Hematopoietic multipotent progenitor cell treated with erythropoietin and hydrocortisone succinate and interleukin-3 and kit ligand, for 8 days (in vitro differentiated cells): ENCODE measurements around the gene LRRC51.

Experiments used
- DNase-seq: peaks from one replicate; pipeline ENCODE4 v3.0.0-alpha.2; 2015

The LRRC51 gene

DNA sequence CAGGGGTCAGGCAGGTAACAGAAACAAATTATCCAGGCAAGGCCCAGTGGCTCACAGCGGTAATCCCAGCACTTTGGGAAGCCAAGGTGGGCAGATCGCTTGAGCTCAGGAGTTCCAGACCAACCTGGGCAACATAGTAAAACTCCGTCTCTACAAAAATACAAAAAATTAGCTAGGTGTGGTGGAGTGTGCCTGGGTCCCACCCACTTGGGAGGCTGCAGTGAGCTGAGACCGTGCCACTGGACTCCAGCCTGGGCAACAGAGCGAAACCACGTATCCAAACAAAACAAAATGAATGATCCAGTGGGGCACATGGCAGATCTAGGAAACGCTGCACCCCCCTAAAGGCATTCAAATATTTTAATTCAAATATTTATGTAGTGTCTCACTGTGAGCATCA is 10.2 kb upstream of the LRRC51 start:
- no peak for DNase-seq

GRCh38 chr11:72072348-72072747 is 8.3 kb upstream of the LRRC51 start:
- DNase-seq = no peak

- peak; percentile 65 for DNase-seq
Measured at GRCh38 chr11:72075109-72075508, 5.5 kb upstream of the LRRC51 start.

DNA sequence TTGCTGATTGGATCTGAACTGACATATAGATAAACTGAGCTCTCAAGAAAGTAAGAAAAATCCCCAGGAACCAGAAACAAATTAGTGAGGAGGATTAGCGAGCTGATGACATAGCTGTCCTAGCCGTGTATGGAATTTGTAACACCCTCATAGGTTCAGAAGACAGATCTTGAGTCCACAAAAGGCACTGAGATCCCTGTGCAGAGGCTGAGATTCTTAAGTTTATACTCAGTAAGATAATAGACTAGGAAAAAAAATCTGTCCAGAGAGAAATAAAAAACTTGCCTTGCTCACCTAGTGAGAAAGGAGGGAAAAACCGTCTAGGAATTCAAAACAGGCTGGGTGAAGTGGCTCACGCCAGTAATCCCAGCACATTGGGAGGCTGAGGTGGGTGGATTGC is 4.9 kb upstream of the LRRC51 start:
- DNase-seq = no peak

DNA sequence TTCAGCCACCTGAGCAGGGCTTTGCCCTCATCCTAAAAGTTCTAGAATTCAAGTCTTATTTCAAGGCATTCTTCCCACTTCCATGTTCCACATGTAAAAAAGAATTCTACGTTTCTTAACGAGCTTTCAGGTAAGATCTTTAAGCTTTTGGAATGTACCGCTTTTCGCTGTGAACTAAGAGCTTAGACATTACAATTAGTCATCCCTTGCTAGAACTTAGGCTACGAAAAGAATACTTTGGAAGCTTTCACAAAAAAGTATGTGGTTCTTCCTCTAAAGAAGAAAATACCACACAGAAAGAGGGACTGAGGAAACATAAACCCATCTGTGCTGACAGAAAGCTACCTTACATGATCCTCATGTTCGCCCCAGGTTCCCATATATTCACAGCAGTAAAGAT is 2.2 kb upstream of the LRRC51 start:
- DNase-seq = no peak

DNA sequence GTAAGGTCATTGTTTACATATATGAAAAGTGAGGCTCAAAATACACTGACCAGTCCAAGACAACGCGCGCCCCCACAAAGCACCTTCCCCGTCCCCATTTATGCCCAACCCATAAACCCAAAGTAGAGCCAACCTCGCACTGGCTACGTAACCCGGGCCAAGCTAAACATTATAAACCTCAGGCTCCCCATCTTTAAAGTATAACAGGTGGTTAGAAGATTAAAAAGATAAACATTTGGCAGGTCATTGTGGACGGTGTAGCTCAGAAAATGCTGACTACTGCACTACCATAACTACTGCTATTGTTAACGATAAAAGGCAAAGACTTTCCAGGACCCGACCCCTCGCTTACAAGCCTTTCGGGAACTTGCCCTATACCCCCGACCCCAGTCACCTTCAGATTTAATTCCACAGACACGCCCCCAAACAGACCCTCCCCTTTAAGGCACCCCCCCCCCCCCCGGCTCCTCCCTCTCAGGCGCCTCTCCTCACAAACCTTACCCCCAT is 778 bp upstream of the LRRC51 start:
- peak; percentile 25 for DNase-seq

DNA sequence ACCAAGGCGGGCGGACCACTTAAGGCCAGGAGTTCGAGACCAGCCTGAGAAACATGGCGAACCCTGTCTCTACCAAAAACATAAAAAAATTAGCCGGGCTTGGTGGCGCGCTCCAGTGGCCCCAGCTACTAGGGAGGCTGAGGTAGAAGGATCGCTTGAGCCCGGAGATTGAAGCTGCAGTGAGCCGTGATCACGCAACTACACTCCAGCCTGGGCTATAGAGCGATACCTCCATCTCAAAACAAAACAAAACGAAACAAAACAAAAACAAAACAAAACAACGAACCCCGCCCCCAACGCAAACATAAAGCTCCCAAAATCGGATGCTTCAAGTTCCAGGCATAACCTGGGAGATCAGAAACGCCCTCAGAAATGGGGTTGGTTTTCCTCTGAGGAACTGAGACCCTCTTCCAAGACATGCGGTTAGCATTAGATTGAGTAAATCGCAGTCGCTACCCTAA is 564 bp downstream of the LRRC51 start:
- DNase-seq = no peak

- no peak for DNase-seq
Measured at GRCh38 chr11:72081821-72082453, 1.3 kb downstream of the LRRC51 start.

DNA sequence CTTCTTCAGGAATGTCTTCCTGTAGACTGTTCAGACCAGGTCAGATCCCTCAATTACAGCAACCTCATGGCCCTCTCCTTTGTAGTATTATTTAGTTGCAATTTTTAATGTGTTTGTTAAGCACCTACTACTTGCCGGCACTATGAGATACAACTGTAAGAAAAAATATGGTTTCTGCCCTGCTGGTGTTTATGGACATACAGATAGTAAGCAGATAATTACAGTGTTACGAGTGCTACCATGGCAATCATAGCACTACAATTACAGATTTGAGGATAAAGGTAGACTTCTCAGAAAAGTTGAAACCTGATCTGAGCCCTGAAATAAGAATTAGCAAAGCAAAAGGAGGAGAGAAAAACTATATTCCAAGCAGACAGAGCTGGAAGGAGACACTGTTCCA is 2.8 kb downstream of the LRRC51 start:
- no peak for DNase-seq

DNA sequence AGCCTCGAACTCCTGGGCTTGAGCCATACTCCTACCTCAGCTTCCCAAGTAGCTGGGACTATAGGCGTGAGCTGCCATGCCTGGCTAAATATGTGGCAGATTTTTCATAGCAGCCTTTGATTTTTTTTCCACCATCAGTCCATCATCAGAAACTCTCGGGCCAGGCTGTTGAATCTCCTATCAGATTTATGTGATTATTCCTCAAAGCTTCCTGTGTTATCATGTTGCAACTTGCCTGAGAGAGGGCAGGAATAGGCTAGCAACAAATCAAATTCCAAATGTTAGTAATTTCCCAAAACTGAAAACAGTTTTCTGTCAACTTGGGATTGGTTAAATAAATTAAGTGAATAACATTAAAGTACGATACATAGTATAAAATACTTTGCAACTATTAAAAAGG is 3.4 kb downstream of the LRRC51 start:
- no peak for DNase-seq

DNA sequence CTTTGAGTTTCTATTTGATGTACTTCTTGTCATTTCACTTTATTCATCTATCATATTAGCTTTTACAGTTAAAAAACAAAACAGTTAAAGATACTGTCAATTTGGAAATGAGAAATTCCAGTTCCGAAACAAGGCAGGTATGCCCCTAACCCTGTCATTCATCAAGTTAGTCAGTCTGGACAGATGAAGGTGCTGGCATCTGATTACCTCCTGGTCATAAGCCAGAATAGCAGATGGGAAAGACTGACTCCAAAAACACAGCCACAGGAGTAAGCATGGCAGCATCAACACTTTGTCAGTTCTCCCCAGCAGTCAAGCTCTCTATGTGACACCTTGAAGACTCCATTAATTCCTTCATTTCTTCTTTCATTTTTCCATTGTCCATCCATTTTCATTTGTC is 4.3 kb downstream of the LRRC51 start:
- DNase-seq = no peak

DNA sequence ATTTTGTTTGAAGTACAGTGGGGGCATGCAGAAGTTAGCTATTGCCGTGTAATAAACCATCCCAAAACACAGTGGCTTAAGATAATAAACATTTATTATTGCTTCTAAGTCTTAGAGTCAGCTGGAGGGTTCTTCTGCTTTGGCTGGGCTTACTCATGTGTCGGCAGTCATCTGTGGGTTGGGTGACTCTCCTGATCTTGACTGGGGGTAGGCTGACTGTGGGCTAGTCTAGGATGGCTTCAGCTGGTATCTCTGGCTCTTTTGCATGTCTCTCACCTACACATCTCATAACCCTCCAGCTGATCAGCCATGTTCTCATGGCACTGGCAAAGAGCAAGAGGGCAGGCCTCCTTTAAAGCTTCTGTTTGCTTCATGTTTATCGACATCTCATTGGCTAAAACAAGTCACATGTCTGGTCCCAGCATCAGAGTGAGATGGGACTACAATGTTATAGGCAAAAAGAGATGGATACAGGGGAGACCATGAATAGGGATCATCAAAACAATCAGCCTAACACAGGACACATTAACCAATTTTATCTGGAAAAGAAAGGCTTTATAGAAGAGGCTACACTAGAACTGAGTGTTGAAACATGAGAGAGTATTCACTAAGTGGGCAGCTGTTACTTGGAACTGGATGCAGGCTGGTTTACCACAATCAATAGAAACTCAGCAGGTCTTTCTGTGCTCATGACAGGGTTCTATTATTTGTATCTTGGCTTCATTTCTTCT is 5.1 kb downstream of the LRRC51 start:
- DNase-seq = no peak

GRCh38 chr11:72088076-72088808 is 7.6 kb downstream of the LRRC51 start:
- DNase-seq = no peak

DNA sequence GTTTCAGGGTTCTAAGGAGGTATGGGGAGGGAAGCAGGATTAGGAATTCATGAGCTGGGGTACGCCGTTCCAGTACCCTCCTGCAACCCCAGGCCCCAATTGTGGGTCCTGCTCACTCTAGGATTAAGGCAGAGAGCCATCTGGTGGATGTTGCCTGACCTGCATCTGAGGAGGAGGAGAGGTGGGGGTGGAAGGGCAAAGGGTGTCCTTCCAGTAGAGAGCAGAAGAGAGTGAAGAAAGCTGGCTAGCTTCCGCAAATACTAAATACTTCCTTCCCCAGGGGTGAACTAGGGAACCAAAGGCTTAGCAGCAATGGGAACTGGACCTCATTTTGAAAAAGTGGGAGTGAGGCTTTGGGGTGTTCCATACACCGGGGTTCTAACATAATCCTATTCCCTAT is 10.6 kb downstream of the LRRC51 start:
- peak; percentile 82 for DNase-seq

DNA sequence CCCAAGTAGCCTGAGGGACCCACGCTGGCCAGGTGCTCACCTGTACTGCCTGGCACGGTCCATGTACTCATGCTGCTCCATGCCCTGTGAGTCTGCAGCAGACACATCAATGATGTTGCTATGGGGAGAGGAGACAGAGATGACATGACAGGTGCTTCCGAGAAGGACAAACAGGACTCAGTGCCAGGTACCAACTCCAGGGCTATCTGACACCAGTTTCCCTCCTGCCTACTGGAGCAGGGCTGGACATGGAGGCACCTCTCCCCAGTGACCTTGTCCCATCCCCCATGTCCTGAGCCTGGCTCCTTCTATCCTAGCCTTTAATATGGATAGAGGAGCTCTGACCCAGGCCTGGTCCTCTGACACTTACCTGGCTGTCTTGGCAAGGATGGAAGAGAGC is 18.1 kb downstream of the LRRC51 start:
- no peak for DNase-seq

GRCh38 chr11:72100009-72100408 is 19.4 kb downstream of the LRRC51 start:
- DNase-seq = no peak

DNA sequence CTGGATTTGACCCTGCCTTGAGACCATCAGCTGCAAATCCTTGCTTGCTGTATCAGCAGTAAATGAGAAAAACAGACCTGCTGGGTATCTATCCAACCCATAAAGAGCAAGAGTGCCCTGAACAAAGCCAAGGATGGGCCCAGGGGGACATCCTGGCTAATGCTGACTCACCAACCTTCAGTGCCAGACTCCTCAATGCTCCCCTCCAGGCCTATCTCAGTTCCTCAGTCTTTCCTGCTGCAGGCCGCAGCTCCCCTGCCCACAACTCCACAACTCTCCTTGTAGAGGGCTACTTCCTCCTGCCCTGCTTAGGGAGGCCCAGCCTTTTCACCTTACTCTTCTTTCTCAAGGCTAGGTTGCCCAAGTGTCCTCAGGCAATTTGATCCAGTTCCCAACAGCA is 19.8 kb downstream of the LRRC51 start:
- peak; percentile 84 for DNase-seq

- peak; percentile 31 for DNase-seq
Measured at GRCh38 chr11:72102162-72102561, 21.5 kb downstream of the LRRC51 start.

- no peak for DNase-seq
Measured at GRCh38 chr11:72102631-72102945, 21.9 kb downstream of the LRRC51 start.

- DNase-seq = peak; percentile 99
Measured at GRCh38 chr11:72102946-72103753, 22.5 kb downstream of the LRRC51 start, which contains the start of gene LAMTOR1. Gene LAMTOR1 (minus strand): TSS chr11:72103297. CDS start chr11:72103224, 73 bp downstream.

DNA sequence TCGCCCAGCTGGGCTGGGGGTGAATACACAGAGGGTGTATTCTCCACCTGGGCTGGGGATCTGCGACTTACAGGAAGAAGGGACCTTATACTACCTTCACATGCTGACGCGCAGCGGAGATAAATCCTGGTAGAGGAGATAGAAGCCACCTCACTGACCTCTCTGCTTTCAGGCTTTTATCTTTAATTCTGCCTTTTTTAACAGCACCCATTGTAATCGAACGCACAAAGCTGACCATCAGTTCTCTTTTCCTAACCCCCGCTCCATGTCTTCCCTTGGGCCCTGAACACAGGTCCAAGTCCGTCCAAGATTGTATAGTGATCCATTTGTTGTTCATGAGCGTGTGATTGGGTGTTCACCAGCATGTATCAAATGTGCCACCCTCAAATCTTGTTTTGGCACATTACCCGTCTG is 23.1 kb downstream of the LRRC51 start:
- no peak for DNase-seq

DNA sequence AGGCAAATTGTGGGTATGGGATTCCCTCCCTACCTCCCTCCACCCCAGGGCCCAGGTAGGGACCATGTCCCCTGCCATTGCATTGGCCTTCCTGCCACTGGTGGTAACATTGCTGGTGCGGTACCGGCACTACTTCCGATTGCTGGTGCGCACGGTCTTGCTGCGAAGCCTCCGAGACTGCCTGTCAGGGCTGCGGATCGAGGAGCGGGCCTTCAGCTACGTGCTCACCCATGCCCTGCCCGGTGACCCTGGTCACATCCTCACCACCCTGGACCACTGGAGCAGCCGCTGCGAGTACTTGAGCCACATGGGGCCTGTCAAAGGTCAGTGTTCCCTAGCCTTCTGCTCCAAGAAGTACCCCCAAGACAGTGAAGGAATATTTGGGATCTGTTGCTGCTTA is 25.2 kb downstream of the LRRC51 start, which contains the start of gene TOMT:
TOMT (plus strand) TSS at position 37 of the 400 bp plus-strand sequence; CDS start at position 65, 28 bp downstream.
- DNase-seq = no peak
